Stomach (tissue), 9 donors: ENCODE results near the gene GNA14. TPM values are rescaled to one million over a fixed set of nuclear protein-coding genes. Genes with fewer than 3 reads are reported as not detected.
"Not testable (repeated sequence)": the region's sequence is repeated elsewhere in the genome, so short reads cannot be mapped to it uniquely, and the experiment has no call there.

Source experiments
- DNase-seq, 2 donors: peaks; one replicate each; pipeline versions ENCODE4 v3.0.0 to v3.0.0-alpha.2; 2013 to 2019
- H3K27ac ChIP-seq, 5 donors: fragments of 200-600 bp in 4 of 5; sonication (generic) in 4 of 5; one replicate each; pipeline ENCODE4 v1.5.1; 2013 to 2019; ENCODE audit warnings: mild to moderate bottlenecking in 1 of 5, moderate library complexity in 1 of 5
- H3K27me3 ChIP-seq, 3 donors: fragments of 200-600 bp; sonication (generic); one replicate each; pipeline ENCODE4 v1.5.1; 2017 to 2019; ENCODE audit warnings: mixed run types in 1 of 3
- H3K36me3 ChIP-seq, 4 donors: fragments of 200-600 bp; sonication (generic); 1 replicate in 3 of 4; 2 replicates in 1 of 4; pipeline ENCODE4 v1.5.1; 2016 to 2019
- H3K4me1 ChIP-seq, 4 donors: fragments of 200-600 bp; sonication (generic); one replicate each; pipeline ENCODE4 v1.5.1; 2016 to 2019
- H3K4me3 ChIP-seq, 4 donors: fragments of 200-600 bp; sonication (generic) in 3 of 4; one replicate each; pipeline ENCODE4 v1.5.1; 2016 to 2019; ENCODE audit warnings: mild to moderate bottlenecking in 1 of 4
- H3K9me3 ChIP-seq, 4 donors: fragments of 200-600 bp; sonication (generic); one replicate each; pipeline ENCODE4 v1.5.1; 2016 to 2019
- EP300 ChIP-seq: sonication (generic); formaldehyde crosslinking; IDR thresholded peaks from one replicate; pipeline ENCODE4 v1.6.1; 2017; ENCODE audit warnings: antibody characterized with exemption
- POLR2A ChIP-seq, 4 donors: fragments of 450-650 bp; IDR thresholded peaks; one replicate each; pipeline ENCODE4 v1.6.1; 2016; ENCODE audit warnings: antibody characterized with exemption in 4 of 4, control low read depth in 2 of 4, mild to moderate bottlenecking in 1 of 4, moderate library complexity in 1 of 4
- POLR2AphosphoS5 ChIP-seq, 3 donors: sonication (generic); formaldehyde crosslinking; IDR thresholded peaks; one replicate each; pipeline ENCODE4 v1.6.1; 2016; ENCODE audit warnings: antibody characterized with exemption in 3 of 3
- WGBS, 5 donors: extraction: QIAGEN DNeasy Blood & Tissue Kit in 3 of 5; methylation state at CpG; one replicate each; pipeline versions ENCODE4 v1.1.5 to v1.1.7; 2013 to 2018; 5-methylcytosine and 5-hydroxymethylcytosine counted together
- intact Hi-C: fragments of 100-400 bp; cut with DNase I; formaldehyde crosslinking; loops from one replicate; pipeline ENCODE4 v1.15.1; 2023; ENCODE audit warnings: low total_unique reads
- polyA plus RNA-seq, 3 donors: library from polyadenylated mRNA; stranded (reverse); fragments of 200-250 nt; gene quantifications; one replicate each; pipeline ENCODE4 v1.2.3, GENCODE V29; 2013
- total RNA-seq, 5 donors: library from RNA; depleted of rRNA; stranded (reverse); fragments of >200 nt; gene quantifications; one replicate each; pipeline versions ENCODE4 v1.1.0 to v1.2.3, GENCODE V29; 2014 to 2016
- TF ChIP-seq, protein P1 (sequence below), 7 experiments: fragments of 450-650 bp in 4 of 7; fragments of 200-600 bp in 3 of 7; sonication (generic) in 3 of 7; IDR thresholded peaks; one replicate each; pipeline ENCODE4 v1.5.1; 2016 to 2019; ENCODE audit warnings: antibody characterized with exemption in 7 of 7, control low read depth in 2 of 7, mild to moderate bottlenecking in 1 of 7
- donor health status: healthy with polysubstance abuse.
- donor health status: Bipolar disorder and iron deficiency.
- donor health status: healthy.

GNA14 gene
- total and polyA plus RNA-seq, 8 donors, result 0.46 to 12.5 (median 1.3) TPM; not detected in 1

DNA sequence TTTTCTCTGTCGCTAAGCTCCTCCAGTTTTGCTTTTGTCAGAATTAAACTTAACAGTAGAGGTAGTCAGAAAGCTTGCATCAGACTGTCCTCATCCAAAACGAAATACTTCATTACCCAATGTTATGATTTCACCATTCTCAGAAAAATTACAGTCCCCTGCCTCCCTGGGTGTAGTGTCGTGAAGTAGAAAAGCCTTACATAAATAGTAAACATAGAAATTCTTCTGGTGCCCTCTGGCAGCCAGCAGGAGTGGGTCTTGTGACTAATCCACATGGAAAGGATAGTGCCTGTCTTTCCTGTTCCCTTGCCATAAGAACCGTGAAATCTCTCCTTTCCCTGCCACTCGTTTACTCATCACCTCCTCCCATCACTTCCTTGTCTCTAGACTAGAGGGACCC is 230.6 kb downstream of the GNA14 start:
- Histone ChIP-seq H3K9me3 (no peaks in the 10 kb centered on the region), H3K4me3 (no peak overlapping the region), H3K27me3 (no peaks in the 10 kb centered on the region), H3K4me1 (peaks cover 0 to 8% (median 0%) of the 10 kb centered on the region in 4 donors), H3K27ac (peak overlapping the region in 2 of 5 donors; percentile 23 to 36), H3K36me3 (peaks cover 0 to 8% (median 2%) of the 10 kb centered on the region in 4 donors)
- intact Hi-C loops, result loop anchor here (10.0 kb wide), 1 partner anchor 63 kb away; no protein-coding TSS in a partner anchor
- TF ChIP-seq EP300 (no peak), POLR2A (IDR thresholded peaks at IDR 0.05) (no peak)
- TF ChIP-seq, protein P1, sequence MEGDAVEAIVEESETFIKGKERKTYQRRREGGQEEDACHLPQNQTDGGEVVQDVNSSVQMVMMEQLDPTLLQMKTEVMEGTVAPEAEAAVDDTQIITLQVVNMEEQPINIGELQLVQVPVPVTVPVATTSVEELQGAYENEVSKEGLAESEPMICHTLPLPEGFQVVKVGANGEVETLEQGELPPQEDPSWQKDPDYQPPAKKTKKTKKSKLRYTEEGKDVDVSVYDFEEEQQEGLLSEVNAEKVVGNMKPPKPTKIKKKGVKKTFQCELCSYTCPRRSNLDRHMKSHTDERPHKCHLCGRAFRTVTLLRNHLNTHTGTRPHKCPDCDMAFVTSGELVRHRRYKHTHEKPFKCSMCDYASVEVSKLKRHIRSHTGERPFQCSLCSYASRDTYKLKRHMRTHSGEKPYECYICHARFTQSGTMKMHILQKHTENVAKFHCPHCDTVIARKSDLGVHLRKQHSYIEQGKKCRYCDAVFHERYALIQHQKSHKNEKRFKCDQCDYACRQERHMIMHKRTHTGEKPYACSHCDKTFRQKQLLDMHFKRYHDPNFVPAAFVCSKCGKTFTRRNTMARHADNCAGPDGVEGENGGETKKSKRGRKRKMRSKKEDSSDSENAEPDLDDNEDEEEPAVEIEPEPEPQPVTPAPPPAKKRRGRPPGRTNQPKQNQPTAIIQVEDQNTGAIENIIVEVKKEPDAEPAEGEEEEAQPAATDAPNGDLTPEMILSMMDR (IDR thresholded peaks at IDR 0.05), result no peak
- no peak for DNase-seq
- WGBS, 5 donors, result 52 to 79% (median 65%) methylated on average over 5 of the region's 5 CpGs

DNA sequence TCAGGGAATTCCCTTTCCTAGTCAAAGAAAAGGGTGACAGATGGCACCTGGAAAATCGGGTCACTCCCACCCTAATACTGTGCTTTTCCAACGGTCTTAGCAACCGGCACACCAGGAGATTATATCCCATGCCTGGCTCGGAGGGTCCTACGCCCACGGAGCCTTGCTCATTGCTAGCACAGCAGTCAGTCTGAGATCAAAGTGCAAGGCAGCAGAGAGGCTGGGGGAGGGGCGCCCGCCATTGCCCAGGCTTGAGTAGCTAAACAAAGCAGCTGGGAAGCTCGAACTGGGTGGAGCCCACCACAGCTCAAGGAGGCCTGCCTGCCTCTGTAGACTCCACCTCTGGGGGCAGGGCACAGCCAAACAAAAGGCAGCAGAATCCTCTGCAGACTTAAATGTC is 239.6 kb downstream of the GNA14 start:
- H3K4me1 ChIP-seq, H3K9me3 ChIP-seq, H3K4me3 ChIP-seq, H3K27me3 ChIP-seq, DNase-seq, intact Hi-C loops, H3K27ac ChIP-seq: not testable (repeated sequence)
- 88 to 97% (median 94%) methylated on average over 8 to 9 of the region's 9 CpGs for WGBS, 5 donors
- peaks cover 0 to 44% (median 40%) of the 10 kb centered on the region in 4 donors for H3K36me3 ChIP-seq

DNA sequence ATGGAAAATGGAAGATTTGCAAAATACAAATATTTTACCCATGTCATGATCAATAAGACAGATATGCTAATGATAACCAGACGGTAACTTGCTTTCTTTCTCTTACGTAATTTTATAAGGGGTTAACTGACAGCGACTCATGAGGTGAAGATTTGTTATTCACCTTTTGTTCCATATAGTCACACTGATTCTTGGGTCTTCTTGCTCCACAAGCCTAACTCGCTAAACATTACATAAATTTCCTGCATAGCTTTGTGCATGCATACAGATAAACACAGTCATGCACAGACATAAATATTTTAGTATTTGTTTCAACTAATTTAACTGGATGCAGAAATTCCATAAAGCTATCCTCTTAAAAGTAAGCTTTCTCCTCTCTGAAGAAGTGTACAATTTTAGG is 244.9 kb downstream of the GNA14 start:
- TF ChIP-seq, protein P1 (IDR thresholded peaks at IDR 0.05), result no peak
- no peak for TF ChIP-seq POLR2A (IDR thresholded peaks at IDR 0.05)
- 83 to 91% (median 87%) methylated on average over 4 of the region's 4 CpGs for WGBS, 5 donors
- no peaks in the 10 kb centered on the region for H3K27me3 ChIP-seq
- no peak for DNase-seq
- no peaks in the 10 kb centered on the region for H3K4me1 ChIP-seq
- no peaks in the 10 kb centered on the region for H3K9me3 ChIP-seq
- intact Hi-C loops, result no loop called here
- H3K36me3 ChIP-seq, result peaks cover 0 to 39% (median 35%) of the 10 kb centered on the region in 4 donors
- no peak overlapping the region for H3K27ac ChIP-seq
- H3K4me3 ChIP-seq, result no peak overlapping the region

DNA sequence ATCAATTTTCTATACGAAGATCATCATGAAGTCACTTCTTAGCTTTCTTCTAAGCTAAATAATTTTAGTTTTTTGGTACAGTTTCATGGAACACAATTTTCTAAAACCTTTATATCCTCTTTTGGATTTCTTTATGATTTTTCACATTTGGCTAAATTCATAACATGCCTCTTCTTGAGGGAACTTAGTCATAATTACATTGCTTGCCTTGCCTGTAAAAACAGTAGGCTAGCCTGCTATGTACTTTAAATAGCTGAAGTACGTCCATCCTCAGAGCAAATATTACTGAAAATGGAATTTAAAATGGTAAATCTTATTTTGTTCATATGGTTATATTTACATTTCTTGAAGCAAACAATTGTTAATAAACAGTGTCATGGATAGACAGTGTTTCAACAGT is 245.8 kb downstream of the GNA14 start:
- peaks cover 0 to 29% (median 26%) of the 10 kb centered on the region in 4 donors for H3K36me3 ChIP-seq
- intact Hi-C loops, result no loop called here
- TF ChIP-seq POLR2A (IDR thresholded peaks at IDR 0.05) (no peak), EP300 (no peak), POLR2AphosphoS5 (IDR thresholded peaks at IDR 0.05) (no peak)
- TF ChIP-seq, protein P1 (IDR thresholded peaks at IDR 0.05), result no peak

DNA sequence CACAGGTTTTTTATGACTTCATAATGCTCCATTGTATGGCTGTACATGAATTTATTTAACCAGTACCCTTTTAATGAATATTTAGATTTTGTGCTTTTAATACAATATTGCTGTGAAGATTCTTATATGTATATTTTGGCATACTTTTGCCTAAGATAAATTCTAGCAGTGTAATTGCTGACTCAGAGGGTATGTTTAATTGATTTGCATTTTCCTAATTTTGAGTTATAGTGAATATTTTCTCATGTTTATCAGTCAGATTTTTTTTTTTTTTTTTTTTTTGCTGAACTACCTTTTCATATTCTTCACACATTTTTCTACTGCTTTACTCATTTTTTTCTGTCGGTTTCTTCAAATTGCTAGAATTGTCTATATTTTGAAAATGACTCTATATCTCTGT is 248.2 kb downstream of the GNA14 start:
- Histone ChIP-seq H3K9me3 (no peaks in the 10 kb centered on the region), H3K27ac (no peak overlapping the region), H3K27me3 (no peaks in the 10 kb centered on the region), H3K4me1 (no peaks in the 10 kb centered on the region), H3K4me3 (no peak overlapping the region), H3K36me3 (peaks cover 0 to 12% (median 7%) of the 10 kb centered on the region in 4 donors)
- no peak for DNase-seq
- 95 to 100% (median 95%) methylated on average over 1 of the region's 1 CpG for WGBS, 5 donors
- TF ChIP-seq EP300 (no peak), POLR2A (IDR thresholded peaks at IDR 0.05) (no peak), POLR2AphosphoS5 (IDR thresholded peaks at IDR 0.05) (no peak)
- TF ChIP-seq, protein P1 (IDR thresholded peaks at IDR 0.05), result no peak
- intact Hi-C loops, result no loop called here

More for the DNA sequence above, 245.8 kb downstream of the GNA14 start:
- Histone ChIP-seq H3K4me1 (no peaks in the 10 kb centered on the region), H3K27ac (no peak overlapping the region), H3K4me3 (no peak overlapping the region), H3K27me3 (no peaks in the 10 kb centered on the region), H3K9me3 (no peaks in the 10 kb centered on the region)
- WGBS, 5 donors, result 79 to 95% (median 85%) methylated on average over 2 of the region's 2 CpGs
- no peak for DNase-seq

DNA sequence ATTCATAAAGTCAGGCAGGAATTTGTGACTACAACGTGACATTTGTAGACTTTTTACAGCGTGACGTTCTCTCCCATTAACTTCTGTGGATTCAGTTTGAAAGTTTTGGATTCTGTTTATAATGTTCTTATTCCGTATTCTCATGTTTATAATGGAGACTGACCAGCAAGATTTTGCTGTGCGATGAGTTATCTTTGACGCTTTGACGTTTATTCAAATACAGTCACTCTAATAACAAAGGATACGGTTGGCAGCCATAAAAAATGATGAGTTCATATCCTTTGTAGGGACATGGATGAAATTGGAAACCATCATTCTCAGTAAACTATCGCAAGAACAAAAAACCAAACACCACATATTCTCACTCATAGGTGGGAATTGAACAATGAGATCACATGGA is 249.5 kb downstream of the GNA14 start:
- intact Hi-C loops, result not testable (repeated sequence)
- WGBS, 5 donors, result 69 to 84% (median 80%) methylated on average over 9 of the region's 9 CpGs

More for the DNA sequence above, 249.5 kb downstream of the GNA14 start:
- H3K9me3 ChIP-seq, H3K27ac ChIP-seq, H3K36me3 ChIP-seq, H3K4me1 ChIP-seq, DNase-seq, H3K27me3 ChIP-seq, H3K4me3 ChIP-seq: not testable (repeated sequence)
